Right lobe of liver (tissue), 4 donors: ENCODE measurements around the gene PLLP.

Experiments used
- POLR2A ChIP-seq: fragments of 450-650 bp; IDR thresholded peaks from one replicate; pipeline ENCODE4 v1.6.1; 2017; ENCODE audit warnings: antibody characterized with exemption, mild to moderate bottlenecking
- TF ChIP-seq, protein P1 (sequence below), 4 donors: fragments of 200-600 bp in 3 of 4; fragments of 450-650 bp in 1 of 4; IDR thresholded peaks; one replicate each; pipeline versions ENCODE4 v1.5.1 to v1.8.0; 2016 to 2022; ENCODE audit warnings: antibody characterized with exemption in 4 of 4, mild to moderate bottlenecking in 2 of 4
- donor health status: DM: no; HTN: no; CAD: no.
- donor health status: DM: no; HTN: no; CAD: no.
- donor health status: DM: no; HTN: yes; CAD: no.

DNA sequence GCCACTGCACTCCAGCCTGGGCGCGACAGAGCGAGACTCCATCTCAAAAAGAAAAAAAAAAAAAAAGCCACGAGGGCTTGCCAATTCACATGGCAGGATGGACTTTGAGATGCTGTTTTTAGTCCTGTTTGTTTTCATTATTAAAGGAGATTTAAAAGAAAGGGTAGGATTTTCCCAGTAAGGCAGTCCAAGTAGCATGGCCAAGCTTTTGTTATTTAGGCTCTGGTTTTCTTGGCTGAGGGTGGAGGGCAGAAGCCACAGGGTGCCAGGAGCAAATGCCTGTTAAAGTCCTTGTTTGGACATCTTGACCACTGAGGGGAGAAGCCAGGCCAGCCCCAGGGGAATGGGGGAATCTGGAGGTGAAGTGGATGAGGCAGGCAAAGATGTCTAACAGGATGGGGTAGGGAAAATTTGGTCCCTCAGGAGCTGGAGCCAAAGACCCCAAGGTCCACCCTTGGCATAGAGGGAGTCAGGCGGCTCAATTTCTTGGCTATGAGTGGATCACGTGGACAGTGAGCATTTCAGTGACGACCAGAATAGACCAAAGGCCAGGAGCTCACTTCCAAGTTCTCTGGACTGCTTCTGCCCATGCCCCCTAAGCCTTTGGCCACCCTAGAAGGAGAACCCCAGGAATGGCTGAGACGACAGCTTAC lies 20.8 kb upstream of the PLLP start:
- TF ChIP-seq, protein P1, sequence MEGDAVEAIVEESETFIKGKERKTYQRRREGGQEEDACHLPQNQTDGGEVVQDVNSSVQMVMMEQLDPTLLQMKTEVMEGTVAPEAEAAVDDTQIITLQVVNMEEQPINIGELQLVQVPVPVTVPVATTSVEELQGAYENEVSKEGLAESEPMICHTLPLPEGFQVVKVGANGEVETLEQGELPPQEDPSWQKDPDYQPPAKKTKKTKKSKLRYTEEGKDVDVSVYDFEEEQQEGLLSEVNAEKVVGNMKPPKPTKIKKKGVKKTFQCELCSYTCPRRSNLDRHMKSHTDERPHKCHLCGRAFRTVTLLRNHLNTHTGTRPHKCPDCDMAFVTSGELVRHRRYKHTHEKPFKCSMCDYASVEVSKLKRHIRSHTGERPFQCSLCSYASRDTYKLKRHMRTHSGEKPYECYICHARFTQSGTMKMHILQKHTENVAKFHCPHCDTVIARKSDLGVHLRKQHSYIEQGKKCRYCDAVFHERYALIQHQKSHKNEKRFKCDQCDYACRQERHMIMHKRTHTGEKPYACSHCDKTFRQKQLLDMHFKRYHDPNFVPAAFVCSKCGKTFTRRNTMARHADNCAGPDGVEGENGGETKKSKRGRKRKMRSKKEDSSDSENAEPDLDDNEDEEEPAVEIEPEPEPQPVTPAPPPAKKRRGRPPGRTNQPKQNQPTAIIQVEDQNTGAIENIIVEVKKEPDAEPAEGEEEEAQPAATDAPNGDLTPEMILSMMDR (IDR thresholded peaks at IDR 0.05) = no peak
- no peak for TF ChIP-seq POLR2A
